A375 (cell line): Measurements from ENCODE around the gene COX7C. TPM values are rescaled to one million over a fixed set of nuclear protein-coding genes. Genes with fewer than 3 reads are reported as not detected.

Experiments used
- small RNA-seq: library from RNA; depleted of rRNA; stranded (forward); fragments of <200 nt; gene quantifications from one replicate; pipeline ENCODE3, GENCODE V24; 2014
- total RNA-seq: library from RNA; depleted of rRNA; stranded (reverse); fragments of >200 nt; shearing (Covaris generic); gene quantifications from 2 replicates; pipeline ENCODE4 v1.2.3, GENCODE V29; 2014; rRNA removed

COX7C gene, protein sequence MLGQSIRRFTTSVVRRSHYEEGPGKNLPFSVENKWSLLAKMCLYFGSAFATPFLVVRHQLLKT
- 382 TPM in 2 replicates for total RNA-seq

DNA sequence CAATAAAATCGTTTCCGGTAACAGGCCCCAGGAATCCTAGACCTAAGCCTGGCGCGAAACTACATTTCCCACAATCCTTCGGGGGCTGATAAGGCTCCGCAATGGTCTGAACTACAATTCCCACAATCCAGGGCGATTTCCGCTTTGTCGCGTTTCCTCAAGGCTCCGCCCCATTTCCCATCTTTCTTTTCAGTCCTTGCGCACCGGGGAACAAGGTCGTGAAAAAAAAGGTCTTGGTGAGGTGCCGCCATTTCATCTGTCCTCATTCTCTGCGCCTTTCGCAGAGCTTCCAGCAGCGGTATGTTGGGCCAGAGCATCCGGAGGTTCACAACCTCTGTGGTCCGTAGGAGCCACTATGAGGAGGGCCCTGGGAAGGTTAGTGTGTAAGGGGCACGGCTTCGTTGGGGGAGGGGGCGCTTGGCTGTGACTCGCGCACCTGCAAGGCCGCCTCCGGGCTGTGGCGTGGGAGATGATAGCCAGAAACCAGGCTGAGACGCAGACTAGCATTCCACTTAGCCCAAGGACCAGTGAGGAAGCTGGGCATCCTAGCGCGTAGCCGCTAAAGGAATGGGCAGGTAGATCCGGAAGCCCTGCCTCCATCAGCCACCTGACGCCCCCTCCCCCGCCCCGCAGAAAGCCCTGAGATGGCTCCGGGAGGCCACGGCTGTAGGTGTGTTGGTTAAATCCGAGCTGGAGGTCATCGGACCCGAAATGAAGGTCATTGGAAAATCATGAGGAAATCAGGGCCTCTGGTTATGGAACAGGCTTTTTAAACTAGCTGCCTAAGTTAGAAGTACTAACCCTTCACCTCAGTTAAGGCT, at the start of gene COX7C:
TSS of gene COX7C (plus strand) at position 186 of the 821 bp plus-strand sequence. CDS start at position 301, 115 bp downstream.

Small RNA genes lying within 50 kb of the gene (small RNA-seq; reads per million reads assigned to genes)
- not detected for gene RNU6-804P
